Chondrocyte (in vitro differentiated cells): ENCODE results near the gene ZNF554. TPM values are rescaled to one million over a fixed set of nuclear protein-coding genes. Genes with fewer than 3 reads are reported as not detected.

Experiments
- DNase-seq: peaks from one replicate; pipeline ENCODE4 v3.0.0; 2021; ENCODE audit warnings: mixed read lengths, low spot score
- H3K27ac Mint-ChIP-seq: one replicate; pipeline ENCODE4 v1.8.0; 2021; ENCODE audit warnings: mild to moderate bottlenecking, moderate library complexity, mixed read lengths; ENCODE audit not compliant: unreplicated experiment
- H3K27me3 Mint-ChIP-seq: 2 replicates; pipeline ENCODE4 v1.8.0; 2021; ENCODE audit warnings: low read depth, mixed read lengths
- H3K36me3 Mint-ChIP-seq: 2 replicates; pipeline ENCODE4 v1.8.0; 2021; ENCODE audit warnings: low read depth, mixed read lengths
- H3K4me1 Mint-ChIP-seq: 2 replicates; pipeline ENCODE4 v1.8.0; 2021; ENCODE audit warnings: low read depth, mild to moderate bottlenecking, mixed read lengths
- H3K4me3 Mint-ChIP-seq: one replicate; pipeline ENCODE4 v1.8.0; 2021; ENCODE audit warnings: mild to moderate bottlenecking, moderate library complexity, mixed read lengths; ENCODE audit not compliant: unreplicated experiment
- H3K9me3 Mint-ChIP-seq: 2 replicates; pipeline ENCODE4 v1.8.0; 2021; ENCODE audit warnings: low read depth, mixed read lengths
- CTCF ChIP-seq: fragments of 200-600 bp; sonication (generic); IDR thresholded peaks from 2 replicates; pipeline ENCODE4 v1.5.0; 2021; ENCODE audit warnings: antibody characterized with exemption, mild to moderate bottlenecking, moderate library complexity
- total RNA-seq: library from RNA; stranded (reverse); gene quantifications from 3 replicates; pipeline ENCODE4 v1.2.1, GENCODE V29; 2021

The ZNF554 gene
- total RNA-seq, 1 donor from 2014 or later: 4.1 TPM

- TF ChIP-seq CTCF: no peak
- peaks cover 59% of the 10 kb centered on the region for H3K36me3 Mint-ChIP-seq
- peaks cover 55% of the 10 kb centered on the region for H3K9me3 Mint-ChIP-seq
- H3K27me3 Mint-ChIP-seq: no peaks in the 10 kb centered on the region
- no peak overlapping the region for H3K4me3 Mint-ChIP-seq
- H3K27ac Mint-ChIP-seq: no peak overlapping the region
- H3K4me1 Mint-ChIP-seq: no peaks in the 10 kb centered on the region
- no peak for DNase-seq
Measured at GRCh38 chr19:2850256-2850925, 30.7 kb downstream of the ZNF554 start.

- no peak for TF ChIP-seq CTCF
- Mint-ChIP-seq H3K27ac (no peak overlapping the region), H3K9me3 (peaks cover 64% of the 10 kb centered on the region), H3K4me1 (no peaks in the 10 kb centered on the region), H3K4me3 (no peak overlapping the region), H3K36me3 (peaks cover 63% of the 10 kb centered on the region), H3K27me3 (no peaks in the 10 kb centered on the region)
- DNase-seq: no peak
Measured at GRCh38 chr19:2852598-2852997, 32.9 kb downstream of the ZNF554 start.

- Mint-ChIP-seq H3K4me3 (no peak overlapping the region), H3K4me1 (no peaks in the 10 kb centered on the region), H3K27me3 (no peaks in the 10 kb centered on the region), H3K27ac (no peak overlapping the region), H3K36me3 (peaks cover 61% of the 10 kb centered on the region), H3K9me3 (peaks cover 67% of the 10 kb centered on the region)
- DNase-seq: no peak
- no peak for TF ChIP-seq CTCF
Measured at GRCh38 chr19:2853015-2853606, 33.4 kb downstream of the ZNF554 start.

GRCh38 chr19:2854849-2855248 lies 35.2 kb downstream of the ZNF554 start:
- no peak for DNase-seq
- Mint-ChIP-seq H3K27me3 (no peaks in the 10 kb centered on the region), H3K27ac (no peak overlapping the region), H3K36me3 (peaks cover 66% of the 10 kb centered on the region), H3K4me3 (no peak overlapping the region), H3K9me3 (peaks cover 72% of the 10 kb centered on the region), H3K4me1 (no peaks in the 10 kb centered on the region)
- no peak for TF ChIP-seq CTCF

- no peaks in the 10 kb centered on the region for H3K4me1 Mint-ChIP-seq
- TF ChIP-seq CTCF: no peak
- H3K4me3 Mint-ChIP-seq: no peak overlapping the region
- peaks cover 61% of the 10 kb centered on the region for H3K9me3 Mint-ChIP-seq
- H3K27me3 Mint-ChIP-seq: no peaks in the 10 kb centered on the region
- peaks cover 52% of the 10 kb centered on the region for H3K36me3 Mint-ChIP-seq
- H3K27ac Mint-ChIP-seq: no peak overlapping the region
- no peak for DNase-seq
Measured at GRCh38 chr19:2856457-2857050, 36.9 kb downstream of the ZNF554 start.
